Mucosa of descending colon (tissue), 3 donors: ENCODE measurements around the gene MRPL23. TPM values are rescaled to one million over a fixed set of nuclear protein-coding genes. Genes with fewer than 3 reads are reported as not detected.
"Not testable (repeated sequence)": the region's sequence is repeated elsewhere in the genome, so short reads cannot be mapped to it uniquely, and the experiment has no call there.

ENCODE experiments used
- ATAC-seq: fragments of 200-7000 bp; cut with Tn5 transposase; one replicate; pipeline ENCODE4 v1.9.1; 2020; ENCODE audit warnings: mild to moderate bottlenecking, moderate library complexity
- DNase-seq, 3 donors: peaks; one replicate each; pipeline ENCODE4 v3.0.0-alpha.2; 2020
- H3K36me3 ChIP-seq: fragments of 200-600 bp; one replicate; pipeline ENCODE4 v1.8.0; 2021; ENCODE audit warnings: low read depth, mild to moderate bottlenecking
- H3K4me1 ChIP-seq: fragments of 200-600 bp; one replicate; pipeline ENCODE4 v1.8.0; 2021; ENCODE audit warnings: low read depth, mild to moderate bottlenecking
- H3K4me3 ChIP-seq: fragments of 200-600 bp; one replicate; pipeline ENCODE4 v1.8.0; 2021; ENCODE audit warnings: mild to moderate bottlenecking
- H3K9me3 ChIP-seq: fragments of 200-600 bp; one replicate; pipeline ENCODE4 v1.8.0; 2021; ENCODE audit warnings: mild to moderate bottlenecking
- CTCF ChIP-seq: fragments of 200-600 bp; IDR thresholded peaks from one replicate; pipeline ENCODE4 v1.8.0; 2022; ENCODE audit warnings: antibody characterized with exemption, mild to moderate bottlenecking
- intact Hi-C, 2 donors: fragments of 100-400 bp; cut with DNase I in 1 of 2; cut with micrococcal nuclease in 1 of 2; formaldehyde crosslinking; loops; one replicate each; pipeline versions ENCODE4 v1.11.0 to v1.11.1; 2022; cut with DNase I, micrococcal nuclease
- total RNA-seq, 3 donors: library from RNA; stranded (reverse); fragmentation: NEBNext Ultra II Directional in 2 of 3; extraction: Animal tissue kit (Norgen Biotek cat#: 25700) in 2 of 3; gene quantifications; one replicate each; pipeline versions ENCODE4 v1.2.1 to v1.2.4, GENCODE V29; 2021 to 2023
- donor health status: DM: no; HTN: no; CAD: no; lungs with moderate emphysema.
- donor health status: DM: no; HTN: no; CAD: no.
- donor health status: DM: no; HTN: yes; CAD: no.

MRPL23 gene
- total RNA-seq, 3 donors from 2014 or later = 42.5 to 105 (median 56.1) TPM

GRCh38 chr11:1937616-1938342 is 9.4 kb upstream of the MRPL23 start:
- no peak for ATAC-seq
- no peaks in the 10 kb centered on the region for H3K9me3 ChIP-seq
- H3K4me1 ChIP-seq = no peaks in the 10 kb centered on the region
- no peak for TF ChIP-seq CTCF
- intact Hi-C loops = no loop called here
- no peak overlapping the region for H3K4me3 ChIP-seq
- DNase-seq = peak in 2 of 3 donors; percentile 19 to 33
- H3K36me3 ChIP-seq = no peaks in the 10 kb centered on the region

DNA sequence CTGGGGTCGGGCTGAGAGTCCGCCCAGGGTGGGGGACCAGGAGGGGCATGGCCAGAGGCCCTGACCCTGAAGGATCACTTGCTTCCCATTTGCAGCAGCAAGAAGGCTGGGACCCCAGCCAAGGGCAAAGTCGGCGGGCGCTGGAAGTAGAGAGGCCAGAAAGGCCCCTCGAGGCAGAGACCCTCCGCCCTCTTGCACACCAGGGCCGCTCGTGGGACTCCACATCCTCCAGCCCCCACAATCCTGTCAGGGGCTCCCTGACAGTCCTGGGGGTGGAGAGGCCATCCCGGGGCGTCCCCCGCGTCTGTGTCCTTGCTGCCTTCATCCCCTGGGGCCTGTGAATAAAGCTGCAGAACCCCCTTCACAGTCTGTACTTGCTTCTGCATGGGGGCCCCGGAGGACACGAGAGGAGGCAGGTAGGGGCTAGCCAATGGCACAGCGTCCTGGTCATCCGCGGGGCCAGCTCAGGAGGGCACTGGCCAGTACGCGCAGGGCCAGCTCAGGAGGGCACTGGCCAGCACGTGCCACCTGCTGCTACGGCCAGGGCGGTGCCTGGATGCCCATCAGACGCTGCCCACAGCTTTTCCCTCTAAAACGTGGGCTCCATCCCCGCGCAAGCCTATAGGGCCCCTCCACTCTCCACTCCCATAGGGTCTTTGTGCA is 8.7 kb upstream of the MRPL23 start:
- intact Hi-C loops = no loop called here
- no peaks in the 10 kb centered on the region for H3K36me3 ChIP-seq
- H3K4me3 ChIP-seq = no peak overlapping the region
- DNase-seq (peak in 2 of 3 donors; percentile 13 to 41), ATAC-seq (no peak)
- H3K9me3 ChIP-seq = no peaks in the 10 kb centered on the region
- H3K4me1 ChIP-seq = no peaks in the 10 kb centered on the region
- TF ChIP-seq CTCF = no peak

- Histone ChIP-seq H3K9me3 (no peaks in the 10 kb centered on the region), H3K4me3 (no peak overlapping the region), H3K4me1 (no peaks in the 10 kb centered on the region), H3K36me3 (no peaks in the 10 kb centered on the region)
- ATAC-seq (no peak), DNase-seq (peak in 2 of 3 donors; percentile 16 to 27)
- TF ChIP-seq CTCF = no peak
- intact Hi-C loops = no loop called here
These were observed 8.0 kb upstream of the MRPL23 start for GRCh38 chr11:1939006-1939625.

DNA sequence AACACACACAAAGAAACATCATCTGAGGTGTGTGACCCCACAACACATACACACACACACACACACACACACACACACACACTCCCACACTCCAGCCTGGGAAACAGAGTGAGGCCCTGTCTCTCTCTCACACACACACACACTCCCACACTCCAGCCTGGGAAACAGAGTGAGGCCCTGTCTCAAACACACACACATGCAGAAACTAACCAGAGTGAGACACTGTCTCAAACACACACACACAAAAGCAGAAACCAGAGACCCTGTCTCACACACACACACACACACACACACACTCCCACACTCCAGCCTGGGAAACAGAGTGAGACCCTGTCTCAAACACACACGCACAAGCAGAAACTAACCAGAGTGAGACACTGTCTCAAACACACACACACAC is 7.3 kb upstream of the MRPL23 start:
- not testable (repeated sequence) for DNase-seq, H3K9me3 ChIP-seq, H3K4me3 ChIP-seq, H3K4me1 ChIP-seq, H3K36me3 ChIP-seq
- peak; percentile 39 for ATAC-seq
- intact Hi-C loops = loop anchor here in 1 of 2 donors (5.0 kb wide), 1 partner anchor 42 kb away; no protein-coding TSS in a partner anchor

GRCh38 chr11:1942558-1943260 is 4.4 kb upstream of the MRPL23 start:
- H3K4me1 ChIP-seq = no peaks in the 10 kb centered on the region
- TF ChIP-seq CTCF = no peak
- intact Hi-C loops = loop anchor here in 1 of 2 donors (5.0 kb wide), 1 partner anchor 45 kb away; no protein-coding TSS in a partner anchor

More at GRCh38 chr11:1942558-1943260, 4.4 kb upstream of the MRPL23 start:
- Histone ChIP-seq H3K9me3 (no peaks in the 10 kb centered on the region), H3K36me3 (no peaks in the 10 kb centered on the region), H3K4me3 (no peak overlapping the region)
- DNase-seq (peak in 1 of 3 donors; percentile 25), ATAC-seq (no peak)
